ENCODE data around the gene TSPAN16. TPM values are rescaled to one million over a fixed set of nuclear protein-coding genes. Genes with fewer than 3 reads are reported as not detected.

The TSPAN16 gene
- total and polyA plus RNA-seq, 2 donors (not counting 3 experiments of a cell fraction or from before 2014, with no cell fraction given) = not detected

- ChIA-PET CTCF (interaction anchor here (1.0 kb wide), 1 partner anchor 25 kb away, joined by 3 read pairs; no protein-coding TSS in a partner anchor), POLR2A (no interaction called here)
- intact Hi-C loops (cut with micrococcal nuclease) = no loop called here
- TF ChIP-seq FOS (IDR thresholded peaks at IDR 0.05; ENCODE audit: borderline replicate concordance, insufficient read depth, low read length) (no peak), EZH2 (IDR thresholded peaks at IDR 0.05; ENCODE audit: borderline replicate concordance, low read depth, low read length, severe bottlenecking) (no peak)
- DNase-seq (ENCODE audit: low read depth, low spot score) = no peak
- H3K27ac ChIP-seq (ENCODE audit: insufficient read depth, low read depth, low read length) = no peak overlapping the region
- H3K9me1 ChIP-seq (replicated peaks; ENCODE audit: control insufficient read depth, extremely low read depth, insufficient read depth, low read length) = no peaks in the 10 kb centered on the region
- no peaks in the 10 kb centered on the region for H3K9me3 ChIP-seq (replicated peaks; ENCODE audit: control insufficient read depth, insufficient read depth, low read length)
- no peaks in the 10 kb centered on the region for H3K27me3 ChIP-seq (ENCODE audit: control insufficient read depth in 2 of 2, insufficient read depth in 2 of 2, low read length in 2 of 2)
- H3K4me1 ChIP-seq (ENCODE audit: control insufficient read depth, extremely low read depth, insufficient read depth, low read length) = no peaks in the 10 kb centered on the region
- dilution Hi-C loops (cut with MboI; ENCODE audit: extremely low pct_ligation_motif_present, low sequenced_read_pairs) = no loop called here
- H3K4me2 ChIP-seq (ENCODE audit: insufficient read depth, low read length) = peak overlapping the region; percentile 0
- H3K4me3 ChIP-seq (replicated peaks in 1 of 3; ENCODE audit: insufficient read depth in 1 of 3, low read depth in 1 of 3, low read length in 3 of 3) = peak overlapping the region in 2 of 3 experiments; percentile 1 to 74
- no peaks in the 10 kb centered on the region for H4K20me1 ChIP-seq (replicated peaks; ENCODE audit: control insufficient read depth, extremely low read depth, insufficient read depth, low read length)
- BruUV-seq (replicated peaks) = TSS peak; percentile 18
- H3K9ac ChIP-seq (replicated peaks; ENCODE audit: extremely low read depth, insufficient read depth, low read length) = no peak overlapping the region
- FAIRE-seq = no peak
- peaks cover 0 to 2% of the 10 kb centered on the region in 2 experiments for H3K36me3 ChIP-seq (ENCODE audit: control insufficient read depth in 2 of 2, extremely low read depth in 1 of 2, insufficient read depth in 2 of 2, low read length in 2 of 2)
- no peaks in the 10 kb centered on the region for H3K79me2 ChIP-seq (ENCODE audit: control insufficient read depth, insufficient read depth, low read length)
- no peak overlapping the region for H2AFZ ChIP-seq (ENCODE audit: low read depth, low read length)
These were observed 60.1 kb downstream of the TSPAN16 start for GRCh38 chr19:11356074-11356397.

- Histone ChIP-seq H3K4me1 (ENCODE audit: control insufficient read depth, extremely low read depth, insufficient read depth, low read length) (no peaks in the 10 kb centered on the region), H4K20me1 (replicated peaks; ENCODE audit: control insufficient read depth, extremely low read depth, insufficient read depth, low read length) (no peaks in the 10 kb centered on the region), H3K9me1 (replicated peaks; ENCODE audit: control insufficient read depth, extremely low read depth, insufficient read depth, low read length) (no peaks in the 10 kb centered on the region), H3K9ac (replicated peaks; ENCODE audit: extremely low read depth, insufficient read depth, low read length) (no peak overlapping the region), H3K4me2 (ENCODE audit: insufficient read depth, low read length) (no peak overlapping the region), H3K27me3 (ENCODE audit: control insufficient read depth in 2 of 2, insufficient read depth in 2 of 2, low read length in 2 of 2) (no peaks in the 10 kb centered on the region), H3K27ac (ENCODE audit: insufficient read depth, low read depth, low read length) (no peak overlapping the region), H3K9me3 (replicated peaks; ENCODE audit: control insufficient read depth, insufficient read depth, low read length) (no peaks in the 10 kb centered on the region), H3K4me3 (replicated peaks in 1 of 3; ENCODE audit: insufficient read depth in 1 of 3, low read depth in 1 of 3, low read length in 3 of 3) (no peak overlapping the region), H3K79me2 (ENCODE audit: control insufficient read depth, insufficient read depth, low read length) (no peaks in the 10 kb centered on the region), H3K36me3 (ENCODE audit: control insufficient read depth in 2 of 2, extremely low read depth in 1 of 2, insufficient read depth in 2 of 2, low read length in 2 of 2) (peaks cover 0 to 2% of the 10 kb centered on the region in 2 experiments), H2AFZ (ENCODE audit: low read depth, low read length) (no peak overlapping the region)
- DNase-seq (ENCODE audit: low read depth, low spot score) (no peak), FAIRE-seq (no peak)
- intact Hi-C loops (cut with micrococcal nuclease) = no loop called here
- ChIA-PET CTCF (no interaction called here), POLR2A (no interaction called here)
- dilution Hi-C loops (cut with MboI; ENCODE audit: extremely low pct_ligation_motif_present, low sequenced_read_pairs) = no loop called here
- no peak for TF ChIP-seq FOS (IDR thresholded peaks at IDR 0.05; ENCODE audit: borderline replicate concordance, insufficient read depth, low read length)
- no peak for TF ChIP-seq POLR2A (IDR thresholded peaks at IDR 0.05; ENCODE audit: low read depth, low read length)
- TF ChIP-seq MYC (IDR thresholded peaks at IDR 0.05; ENCODE audit: low read depth, low read length) = no peak
- TF ChIP-seq JUN (IDR thresholded peaks at IDR 0.05; ENCODE audit: borderline replicate concordance, insufficient read depth, insufficient read length, low read depth) = no peak
- TF ChIP-seq, protein P1, sequence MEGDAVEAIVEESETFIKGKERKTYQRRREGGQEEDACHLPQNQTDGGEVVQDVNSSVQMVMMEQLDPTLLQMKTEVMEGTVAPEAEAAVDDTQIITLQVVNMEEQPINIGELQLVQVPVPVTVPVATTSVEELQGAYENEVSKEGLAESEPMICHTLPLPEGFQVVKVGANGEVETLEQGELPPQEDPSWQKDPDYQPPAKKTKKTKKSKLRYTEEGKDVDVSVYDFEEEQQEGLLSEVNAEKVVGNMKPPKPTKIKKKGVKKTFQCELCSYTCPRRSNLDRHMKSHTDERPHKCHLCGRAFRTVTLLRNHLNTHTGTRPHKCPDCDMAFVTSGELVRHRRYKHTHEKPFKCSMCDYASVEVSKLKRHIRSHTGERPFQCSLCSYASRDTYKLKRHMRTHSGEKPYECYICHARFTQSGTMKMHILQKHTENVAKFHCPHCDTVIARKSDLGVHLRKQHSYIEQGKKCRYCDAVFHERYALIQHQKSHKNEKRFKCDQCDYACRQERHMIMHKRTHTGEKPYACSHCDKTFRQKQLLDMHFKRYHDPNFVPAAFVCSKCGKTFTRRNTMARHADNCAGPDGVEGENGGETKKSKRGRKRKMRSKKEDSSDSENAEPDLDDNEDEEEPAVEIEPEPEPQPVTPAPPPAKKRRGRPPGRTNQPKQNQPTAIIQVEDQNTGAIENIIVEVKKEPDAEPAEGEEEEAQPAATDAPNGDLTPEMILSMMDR (IDR thresholded peaks at IDR 0.05; ENCODE audit: extremely low read depth in 1 of 2, insufficient read depth in 1 of 2, low read depth in 1 of 2, low read length in 2 of 2) = no peak
- TF ChIP-seq GATA2 (IDR thresholded peaks at IDR 0.05; ENCODE audit: insufficient read depth, insufficient read length, low read depth, low read length) = no peak
- TF ChIP-seq, protein P2, sequence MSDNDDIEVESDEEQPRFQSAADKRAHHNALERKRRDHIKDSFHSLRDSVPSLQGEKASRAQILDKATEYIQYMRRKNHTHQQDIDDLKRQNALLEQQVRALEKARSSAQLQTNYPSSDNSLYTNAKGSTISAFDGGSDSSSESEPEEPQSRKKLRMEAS (IDR thresholded peaks at IDR 0.05; ENCODE audit: insufficient read depth, insufficient read length) = no peak
- TF ChIP-seq EZH2 (IDR thresholded peaks at IDR 0.05; ENCODE audit: borderline replicate concordance, low read depth, low read length, severe bottlenecking) = no peak
- TF ChIP-seq POLR2AphosphoS5 (IDR thresholded peaks at IDR 0.05; ENCODE audit: insufficient read depth, low read depth, low read length) = no peak
- no TSS peak for BruUV-seq (replicated peaks)
These were observed 61.0 kb downstream of the TSPAN16 start for GRCh38 chr19:11356676-11357550.
